Measurements from ENCODE around the gene OR3A2. TPM values are rescaled to one million over a fixed set of nuclear protein-coding genes. Genes with fewer than 3 reads are reported as not detected.
"Not testable (repeated sequence)": the region's sequence is repeated elsewhere in the genome, so short reads cannot be mapped to it uniquely, and the experiment has no call there.

OR3A2 gene
- total and polyA plus RNA-seq, 2 donors (not counting 1 experiment from before 2014, with no cell fraction given): not detected

DNA sequence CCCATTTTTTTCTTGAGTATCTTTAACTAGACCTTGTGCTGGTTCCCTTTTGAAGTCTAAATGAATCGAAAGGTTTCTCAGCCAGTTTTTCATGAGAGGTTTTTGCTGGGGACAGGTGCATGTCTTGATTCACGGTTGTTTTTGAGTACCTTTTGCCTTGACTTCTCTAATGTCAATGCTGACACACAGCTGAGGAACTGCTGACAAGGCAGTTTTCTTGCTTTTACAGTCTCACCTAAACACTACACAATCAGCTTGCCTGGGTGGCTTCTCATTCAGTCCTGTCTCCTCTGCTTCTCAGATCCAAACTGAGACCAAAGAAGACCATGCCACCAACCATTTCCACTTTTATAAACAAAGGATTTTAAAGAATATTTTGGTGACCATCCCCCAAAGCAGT is 32.1 kb upstream of the OR3A2 start:
- Histone ChIP-seq H3K9ac (ENCODE audit: insufficient read depth, low read length) (no peak overlapping the region), H3K79me2 (ENCODE audit: control insufficient read depth, insufficient read depth, low read length) (no peaks in the 10 kb centered on the region), H3K9me3 (ENCODE audit: control insufficient read depth, insufficient read depth, low read depth, low read length) (no peaks in the 10 kb centered on the region), H3K27ac (ENCODE audit: insufficient read depth, low read length) (no peak overlapping the region), H3K27me3 (ENCODE audit: control insufficient read depth, insufficient read depth, low read length) (no peaks in the 10 kb centered on the region), H4K20me1 (ENCODE audit: control insufficient read depth, extremely low read depth, insufficient read depth, low read length) (no peaks in the 10 kb centered on the region), H3K4me1 (ENCODE audit: control insufficient read depth, extremely low read depth, insufficient read depth, low read length) (no peaks in the 10 kb centered on the region), H2AFZ (ENCODE audit: low read length) (no peak overlapping the region), H3K4me2 (ENCODE audit: extremely low read depth, insufficient read depth, low read length) (no peak overlapping the region), H3K4me3 (replicated peaks in 1 of 4; ENCODE audit: control extremely low read depth in 1 of 4, insufficient read depth in 1 of 4, low read depth in 3 of 4, low read length in 4 of 4) (no peak overlapping the region), H3K36me3 (ENCODE audit: control insufficient read depth, insufficient read depth, low read length) (no peaks in the 10 kb centered on the region)
- no peak for DNase-seq (ENCODE audit: low read depth in 2 of 2)
- no peak for TF ChIP-seq EZH2 (IDR thresholded peaks at IDR 0.05; ENCODE audit: low read length, missing control alignments)
- no peak for TF ChIP-seq CTCF (conservative IDR thresholded peaks at IDR 0.05 in 1 of 2, IDR thresholded peaks at IDR 0.05 in 1 of 2; ENCODE audit: low read depth in 1 of 2, low read length in 2 of 2)

DNA sequence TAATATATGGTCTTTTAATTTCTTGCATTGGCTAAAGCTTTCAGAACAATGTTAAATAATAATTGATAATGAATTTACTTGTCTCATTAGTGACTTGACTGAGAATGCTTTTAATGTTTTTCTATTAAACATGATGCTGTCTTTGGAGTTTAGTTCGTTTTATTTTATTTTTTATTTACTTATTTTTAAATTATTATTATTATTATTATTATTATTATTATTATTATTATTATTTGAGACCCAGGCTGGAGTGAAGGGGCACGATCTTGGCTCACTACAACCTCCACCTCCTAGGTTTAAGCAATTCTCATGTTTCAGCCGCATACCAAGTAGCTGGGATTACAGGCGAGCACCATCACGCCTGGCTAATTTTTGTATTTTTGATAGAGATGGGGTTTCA is 29.5 kb upstream of the OR3A2 start:
- Histone ChIP-seq H3K27me3 (ENCODE audit: control insufficient read depth, insufficient read depth, low read length) (no peaks in the 10 kb centered on the region), H3K4me2 (ENCODE audit: extremely low read depth, insufficient read depth, low read length) (no peak overlapping the region), H3K9ac (ENCODE audit: insufficient read depth, low read length) (no peak overlapping the region), H4K20me1 (ENCODE audit: control insufficient read depth, extremely low read depth, insufficient read depth, low read length) (no peaks in the 10 kb centered on the region), H3K27ac (ENCODE audit: insufficient read depth, low read length) (no peak overlapping the region), H3K9me3 (ENCODE audit: control insufficient read depth, insufficient read depth, low read depth, low read length) (no peaks in the 10 kb centered on the region), H3K4me3 (replicated peaks in 1 of 4; ENCODE audit: control extremely low read depth in 1 of 4, insufficient read depth in 1 of 4, low read depth in 3 of 4, low read length in 4 of 4) (no peak overlapping the region), H2AFZ (ENCODE audit: low read length) (no peak overlapping the region), H3K36me3 (ENCODE audit: control insufficient read depth, insufficient read depth, low read length) (no peaks in the 10 kb centered on the region), H3K79me2 (ENCODE audit: control insufficient read depth, insufficient read depth, low read length) (no peaks in the 10 kb centered on the region), H3K4me1 (ENCODE audit: control insufficient read depth, extremely low read depth, insufficient read depth, low read length) (no peaks in the 10 kb centered on the region)
- no peak for DNase-seq (ENCODE audit: low read depth in 2 of 2)
- TF ChIP-seq CTCF (conservative IDR thresholded peaks at IDR 0.05 in 1 of 2, IDR thresholded peaks at IDR 0.05 in 1 of 2; ENCODE audit: low read depth in 1 of 2, low read length in 2 of 2): no peak
- no peak for TF ChIP-seq EZH2 (IDR thresholded peaks at IDR 0.05; ENCODE audit: low read length, missing control alignments)

GRCh38 chr17:3412216-3412615 is 26.1 kb upstream of the OR3A2 start:
- not testable (repeated sequence) for H3K9ac ChIP-seq (ENCODE audit: insufficient read depth, low read length); H3K27me3 ChIP-seq (ENCODE audit: control insufficient read depth, insufficient read depth, low read length); H3K9me3 ChIP-seq (ENCODE audit: control insufficient read depth, insufficient read depth, low read depth, low read length); DNase-seq (ENCODE audit: low read depth in 2 of 2); H2AFZ ChIP-seq (ENCODE audit: low read length); H3K4me3 ChIP-seq (replicated peaks in 1 of 4; ENCODE audit: control extremely low read depth in 1 of 4, insufficient read depth in 1 of 4, low read depth in 3 of 4, low read length in 4 of 4); H3K36me3 ChIP-seq (ENCODE audit: control insufficient read depth, insufficient read depth, low read length); H3K4me1 ChIP-seq (ENCODE audit: control insufficient read depth, extremely low read depth, insufficient read depth, low read length); H3K27ac ChIP-seq (ENCODE audit: insufficient read depth, low read length); H3K4me2 ChIP-seq (ENCODE audit: extremely low read depth, insufficient read depth, low read length); H3K79me2 ChIP-seq (ENCODE audit: control insufficient read depth, insufficient read depth, low read length); H4K20me1 ChIP-seq (ENCODE audit: control insufficient read depth, extremely low read depth, insufficient read depth, low read length)

Data from fibroblast of lung (primary cell).